Stomach (tissue), 4 donors: Measurements from ENCODE around the gene SKIC2.
"Not testable (repeated sequence)": the region's sequence is repeated elsewhere in the genome, so short reads cannot be mapped to it uniquely, and the experiment has no call there.

Experiments
- POLR2A ChIP-seq, 4 donors: fragments of 450-650 bp; IDR thresholded peaks; one replicate each; pipeline ENCODE4 v1.6.1; 2016; ENCODE audit warnings: antibody characterized with exemption in 4 of 4, control low read depth in 2 of 4, mild to moderate bottlenecking in 1 of 4, moderate library complexity in 1 of 4
- POLR2AphosphoS5 ChIP-seq, 3 donors: sonication (generic); formaldehyde crosslinking; IDR thresholded peaks; one replicate each; pipeline ENCODE4 v1.6.1; 2016; ENCODE audit warnings: antibody characterized with exemption in 3 of 3
- TF ChIP-seq, protein P1 (sequence below), 7 experiments: fragments of 450-650 bp in 4 of 7; fragments of 200-600 bp in 3 of 7; sonication (generic) in 3 of 7; IDR thresholded peaks; one replicate each; pipeline ENCODE4 v1.5.1; 2016 to 2019; ENCODE audit warnings: antibody characterized with exemption in 7 of 7, control low read depth in 2 of 7, mild to moderate bottlenecking in 1 of 7

DNA sequence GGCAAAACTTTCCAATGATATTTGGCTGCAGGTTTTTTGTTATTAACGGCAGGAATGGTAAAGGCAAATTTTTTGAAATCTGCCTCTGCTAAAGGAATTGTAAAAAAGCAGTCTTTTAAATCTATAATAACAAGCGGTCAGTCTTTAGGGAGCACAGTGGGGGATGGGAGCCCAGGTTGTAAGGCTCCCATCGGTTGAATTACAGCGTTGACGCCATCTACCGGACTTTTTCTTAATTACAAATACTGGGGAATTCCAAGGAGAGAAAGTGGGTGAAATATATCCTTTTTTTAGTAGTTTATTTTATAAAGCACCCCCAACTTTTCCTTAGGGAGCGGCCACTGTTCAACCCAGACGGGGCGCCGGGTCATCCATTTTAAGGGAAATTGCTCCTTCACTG, 30.4 kb downstream of the SKIC2 start:
- TF ChIP-seq, protein P1, sequence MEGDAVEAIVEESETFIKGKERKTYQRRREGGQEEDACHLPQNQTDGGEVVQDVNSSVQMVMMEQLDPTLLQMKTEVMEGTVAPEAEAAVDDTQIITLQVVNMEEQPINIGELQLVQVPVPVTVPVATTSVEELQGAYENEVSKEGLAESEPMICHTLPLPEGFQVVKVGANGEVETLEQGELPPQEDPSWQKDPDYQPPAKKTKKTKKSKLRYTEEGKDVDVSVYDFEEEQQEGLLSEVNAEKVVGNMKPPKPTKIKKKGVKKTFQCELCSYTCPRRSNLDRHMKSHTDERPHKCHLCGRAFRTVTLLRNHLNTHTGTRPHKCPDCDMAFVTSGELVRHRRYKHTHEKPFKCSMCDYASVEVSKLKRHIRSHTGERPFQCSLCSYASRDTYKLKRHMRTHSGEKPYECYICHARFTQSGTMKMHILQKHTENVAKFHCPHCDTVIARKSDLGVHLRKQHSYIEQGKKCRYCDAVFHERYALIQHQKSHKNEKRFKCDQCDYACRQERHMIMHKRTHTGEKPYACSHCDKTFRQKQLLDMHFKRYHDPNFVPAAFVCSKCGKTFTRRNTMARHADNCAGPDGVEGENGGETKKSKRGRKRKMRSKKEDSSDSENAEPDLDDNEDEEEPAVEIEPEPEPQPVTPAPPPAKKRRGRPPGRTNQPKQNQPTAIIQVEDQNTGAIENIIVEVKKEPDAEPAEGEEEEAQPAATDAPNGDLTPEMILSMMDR (IDR thresholded peaks at IDR 0.05) = not testable (repeated sequence)
- not testable (repeated sequence) for TF ChIP-seq POLR2A, POLR2AphosphoS5 (IDR thresholded peaks at IDR 0.05)
